PC-9 (cell line): ENCODE data around the gene TRIM71. TPM values are rescaled to one million over a fixed set of nuclear protein-coding genes. Genes with fewer than 3 reads are reported as not detected.

ENCODE experiments used
- BruUV-seq: library from RNA; stranded (reverse); fragments of 400-500 nt; replicated peaks from 2 replicates; lab custom pipeline; 2021; lab: Mats Ljungman, UMichigan
- CTCF ChIA-PET: fragments of 300-600 bp; sonication (Branson Sonifier 250); formaldehyde crosslinking; loops from one replicate; lab custom pipeline; 2022; ENCODE audit warnings: antibody characterized with exemption; lab: Charles Lee
- POLR2A ChIA-PET: fragments of 300-600 bp; sonication (Branson Sonifier 250); formaldehyde crosslinking; loops from one replicate; lab custom pipeline; 2022; ENCODE audit warnings: antibody characterized with exemption; ENCODE audit not compliant: unreplicated experiment; lab: Charles Lee
- DNase-seq, 2 experiments: peaks; one replicate each; pipeline versions ENCODE4 v3.0.0 to v3.0.0-alpha.2; 2015 to 2022; ENCODE audit warnings: mixed read lengths in 1 of 2
- H2AFZ ChIP-seq: fragments of 200-600 bp; sonication (generic); 2 replicates; pipeline ENCODE4 v1.8.1; 2017; ENCODE audit warnings: antibody characterized with exemption
- H3F3A ChIP-seq: fragments of 200-600 bp; sonication (generic); 2 replicates; pipeline ENCODE4 v1.8.1; 2017; ENCODE audit warnings: antibody characterized with exemption, mild to moderate bottlenecking, low read depth; ENCODE audit not compliant: insufficient read depth
- H3K27ac ChIP-seq: fragments of 200-600 bp; sonication (generic); 2 replicates; pipeline ENCODE4 v1.6.1; 2016; ENCODE audit warnings: mixed run types
- H3K27me3 ChIP-seq: fragments of 200-600 bp; sonication (generic); 2 replicates; pipeline ENCODE4 v1.6.1; 2016; ENCODE audit warnings: low read depth, mixed run types; ENCODE audit not compliant: insufficient read depth
- H3K36me3 ChIP-seq: fragments of 200-600 bp; sonication (generic); 2 replicates; pipeline ENCODE4 v1.6.1; 2016; ENCODE audit warnings: low read depth, mixed run types
- H3K4me1 ChIP-seq: fragments of 200-600 bp; sonication (generic); replicated peaks from 2 replicates; pipeline ENCODE4 v1.6.1; 2016; ENCODE audit warnings: mixed run types; ENCODE audit not compliant: insufficient read depth
- H3K4me2 ChIP-seq: fragments of 200-600 bp; sonication (generic); 2 replicates; pipeline ENCODE4 v1.6.1; 2017; ENCODE audit warnings: mixed run types
- H3K4me3 ChIP-seq: fragments of 200-600 bp; sonication (generic); 2 replicates; pipeline ENCODE4 v1.6.1; 2016; ENCODE audit warnings: mixed run types
- H3K79me2 ChIP-seq: fragments of 200-600 bp; sonication (generic); 2 replicates; pipeline ENCODE4 v1.6.1; 2017; ENCODE audit warnings: low read depth, mixed run types
- H3K9me2 ChIP-seq: fragments of 200-600 bp; sonication (generic); 2 replicates; pipeline ENCODE4 v1.8.1; 2017; ENCODE audit warnings: mild to moderate bottlenecking; ENCODE audit not compliant: insufficient read depth
- H3K9me3 ChIP-seq: fragments of 200-600 bp; sonication (generic); 2 replicates; pipeline ENCODE4 v1.8.1; 2016; ENCODE audit warnings: low read depth; ENCODE audit not compliant: insufficient read depth
- H4K20me1 ChIP-seq: fragments of 200-600 bp; sonication (generic); 2 replicates; pipeline ENCODE4 v1.8.1; 2017; ENCODE audit not compliant: insufficient read depth
- CTCF ChIP-seq: fragments of 200-600 bp; sonication (generic); conservative IDR thresholded peaks from 2 replicates; pipeline ENCODE4 v1.6.1; 2017; ENCODE audit warnings: mixed run types, antibody characterized with exemption, mild to moderate bottlenecking, moderate library complexity
- EZH2 ChIP-seq: fragments of 200-600 bp; sonication (generic); IDR thresholded peaks from 2 replicates; pipeline ENCODE4 v1.8.0; 2017; ENCODE audit warnings: antibody characterized with exemption, low read depth
- intact Hi-C: fragments of 100-400 bp; cut with micrococcal nuclease; formaldehyde crosslinking; loops from one replicate; pipeline ENCODE4 v1.10.0; 2022; ENCODE audit not compliant: unreplicated experiment
- total RNA-seq: library from RNA; stranded (reverse); gene quantifications from 2 replicates; pipeline ENCODE4 v1.2.3, GENCODE V29; 2021

TRIM71 gene
- total RNA-seq, 1 experiment from 2014 or later = not detected

GRCh38 chr3:32910954-32911353 lies 93.2 kb downstream of the TRIM71 start:
- Histone ChIP-seq H3F3A (no peaks in the 10 kb centered on the region), H3K4me2 (no peak overlapping the region), H3K4me1 (no peaks in the 10 kb centered on the region), H3K27ac (no peak overlapping the region), H3K36me3 (no peaks in the 10 kb centered on the region), H3K79me2 (no peaks in the 10 kb centered on the region), H4K20me1 (no peaks in the 10 kb centered on the region), H3K27me3 (no peaks in the 10 kb centered on the region), H2AFZ (no peak overlapping the region), H3K9me2 (no peaks in the 10 kb centered on the region), H3K9me3 (no peaks in the 10 kb centered on the region), H3K4me3 (no peak overlapping the region)
- ChIA-PET POLR2A (no interaction called here), CTCF (no interaction called here)
- BruUV-seq = no TSS peak
- DNase-seq = no peak
- intact Hi-C loops = no loop called here
- TF ChIP-seq CTCF (no peak), EZH2 (no peak)

- DNase-seq = no peak
- Histone ChIP-seq H3K27me3 (no peaks in the 10 kb centered on the region), H4K20me1 (no peaks in the 10 kb centered on the region), H3K4me3 (no peak overlapping the region), H2AFZ (no peak overlapping the region), H3K9me3 (no peaks in the 10 kb centered on the region), H3K4me2 (no peak overlapping the region), H3K36me3 (no peaks in the 10 kb centered on the region), H3K27ac (no peak overlapping the region), H3K9me2 (no peaks in the 10 kb centered on the region), H3F3A (no peaks in the 10 kb centered on the region), H3K4me1 (no peaks in the 10 kb centered on the region), H3K79me2 (no peaks in the 10 kb centered on the region)
- TF ChIP-seq CTCF (no peak), EZH2 (no peak)
- intact Hi-C loops = no loop called here
- CTCF ChIA-PET = no interaction called here
- POLR2A ChIA-PET = no interaction called here
- BruUV-seq = no TSS peak
Observed at GRCh38 chr3:32912046-32912445, 94.2 kb downstream of the TRIM71 start.

- no peak overlapping the region for H3K4me3 ChIP-seq
- no peaks in the 10 kb centered on the region for H4K20me1 ChIP-seq
- no peaks in the 10 kb centered on the region for H3K4me1 ChIP-seq
- H3K36me3 ChIP-seq = no peaks in the 10 kb centered on the region
- no peaks in the 10 kb centered on the region for H3K27me3 ChIP-seq
- POLR2A ChIA-PET = no interaction called here
- no TSS peak for BruUV-seq
- TF ChIP-seq CTCF (no peak), EZH2 (no peak)
- no peak overlapping the region for H2AFZ ChIP-seq
- no peaks in the 10 kb centered on the region for H3K9me2 ChIP-seq
- intact Hi-C loops = no loop called here
- no peaks in the 10 kb centered on the region for H3K9me3 ChIP-seq
- H3K4me2 ChIP-seq = no peak overlapping the region
- no peak overlapping the region for H3K27ac ChIP-seq
- H3F3A ChIP-seq = no peaks in the 10 kb centered on the region
- DNase-seq = no peak
- H3K79me2 ChIP-seq = no peaks in the 10 kb centered on the region
- CTCF ChIA-PET = no interaction called here
Observed at GRCh38 chr3:32913790-32914446, 96.1 kb downstream of the TRIM71 start.
